AG04449 (cell line): ENCODE results near the gene FHAD1.

ENCODE experiments used
- CTCF ChIA-PET: fragments of 350-600 bp; formaldehyde crosslinking; extraction: SDS; loops from one replicate; lab custom pipeline; 2021; ENCODE audit warnings: antibody characterized with exemption; lab: Yijun Ruan, JAX
- POLR2A ChIA-PET: fragments of 400-600, 350-600 bp; formaldehyde crosslinking; extraction: SDS; loops from one replicate; lab custom pipeline; 2020; ENCODE audit warnings: antibody characterized with exemption, inconsistent platforms; lab: Yijun Ruan, JAX
- DNase-seq: peaks from one replicate; pipeline ENCODE4 v3.0.0-alpha.2; 2010; ENCODE audit warnings: low read depth, low spot score
- H3K4me3 ChIP-seq: 2 replicates; pipeline ENCODE4 v1.5.1; 2011; ENCODE audit warnings: low read depth, mild to moderate bottlenecking, control low read depth, low read length
- TF ChIP-seq, protein P1 (sequence below): IDR thresholded peaks from one replicate; pipeline ENCODE4 v1.5.1; 2011; ENCODE audit warnings: mild to moderate bottlenecking, moderate library complexity, low read length, control low read depth, inconsistent platforms; ENCODE audit not compliant: insufficient read depth; ENCODE audit errors: missing control alignments

Gene FHAD1

DNA sequence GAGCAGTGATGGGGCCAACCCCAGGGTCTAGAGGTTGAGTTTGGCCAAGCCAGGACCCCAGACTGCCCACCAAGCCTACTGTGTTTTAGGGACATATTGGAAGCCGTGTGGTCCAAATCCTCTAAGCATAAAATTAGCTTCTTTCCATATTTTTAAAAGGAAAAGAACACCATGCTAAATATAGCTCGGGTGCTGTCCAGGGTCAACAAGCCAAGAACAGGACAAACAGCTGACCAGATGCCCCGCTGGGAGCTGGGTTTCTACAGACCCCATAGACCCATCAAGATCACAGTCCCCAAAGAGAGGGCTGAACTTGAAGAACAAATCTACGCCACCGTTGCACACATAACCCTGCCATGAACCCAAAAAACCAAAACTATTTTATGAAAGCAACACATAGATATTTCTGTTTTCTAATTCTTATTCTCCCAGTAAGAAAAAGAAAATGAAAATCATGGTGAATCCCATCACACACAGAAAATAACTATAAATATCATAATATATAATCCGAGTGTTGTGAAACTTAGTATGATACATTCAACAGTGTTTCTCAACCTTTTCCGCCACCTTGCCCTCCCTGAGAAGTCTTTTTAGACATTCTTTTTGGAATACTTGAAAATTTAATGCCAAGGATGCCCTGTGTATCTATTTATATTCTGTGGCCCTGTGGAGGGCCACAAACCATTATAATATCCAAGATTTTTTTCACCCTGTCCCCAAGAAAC is 36.2 kb upstream of the FHAD1 start:
- DNase-seq = no peak
- TF ChIP-seq, protein P1, sequence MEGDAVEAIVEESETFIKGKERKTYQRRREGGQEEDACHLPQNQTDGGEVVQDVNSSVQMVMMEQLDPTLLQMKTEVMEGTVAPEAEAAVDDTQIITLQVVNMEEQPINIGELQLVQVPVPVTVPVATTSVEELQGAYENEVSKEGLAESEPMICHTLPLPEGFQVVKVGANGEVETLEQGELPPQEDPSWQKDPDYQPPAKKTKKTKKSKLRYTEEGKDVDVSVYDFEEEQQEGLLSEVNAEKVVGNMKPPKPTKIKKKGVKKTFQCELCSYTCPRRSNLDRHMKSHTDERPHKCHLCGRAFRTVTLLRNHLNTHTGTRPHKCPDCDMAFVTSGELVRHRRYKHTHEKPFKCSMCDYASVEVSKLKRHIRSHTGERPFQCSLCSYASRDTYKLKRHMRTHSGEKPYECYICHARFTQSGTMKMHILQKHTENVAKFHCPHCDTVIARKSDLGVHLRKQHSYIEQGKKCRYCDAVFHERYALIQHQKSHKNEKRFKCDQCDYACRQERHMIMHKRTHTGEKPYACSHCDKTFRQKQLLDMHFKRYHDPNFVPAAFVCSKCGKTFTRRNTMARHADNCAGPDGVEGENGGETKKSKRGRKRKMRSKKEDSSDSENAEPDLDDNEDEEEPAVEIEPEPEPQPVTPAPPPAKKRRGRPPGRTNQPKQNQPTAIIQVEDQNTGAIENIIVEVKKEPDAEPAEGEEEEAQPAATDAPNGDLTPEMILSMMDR = no peak
- no peak overlapping the region for H3K4me3 ChIP-seq
- ChIA-PET CTCF (interaction anchor here (1.4 to 2.1 kb wide), 4 partner anchors 13 to 55 kb away, joined by 3 to 4 read pairs (median 3); no protein-coding TSS in a partner anchor), POLR2A (no interaction called here)

- DNase-seq = no peak
Observed at GRCh38 chr1:15211424-15211823, 35.6 kb upstream of the FHAD1 start.

GRCh38 chr1:15212216-15212953 is 34.6 kb upstream of the FHAD1 start:
- H3K4me3 ChIP-seq = no peak overlapping the region
- POLR2A ChIA-PET = no interaction called here
- DNase-seq = no peak
- TF ChIP-seq, protein P1 = no peak
- CTCF ChIA-PET = interaction anchor here (1.1 to 1.5 kb wide), 3 partner anchors 11 to 84 kb away, joined by 3 to 5 read pairs (median 5); no protein-coding TSS in a partner anchor

More at GRCh38 chr1:15211424-15211823, 35.6 kb upstream of the FHAD1 start:
- CTCF ChIA-PET = interaction anchor here (1.4 to 1.6 kb wide), 2 partner anchors 12 to 43 kb away, joined by 3 read pairs; no protein-coding TSS in a partner anchor
- no peak overlapping the region for H3K4me3 ChIP-seq
- TF ChIP-seq, protein P1 = no peak
- POLR2A ChIA-PET = no interaction called here

DNA sequence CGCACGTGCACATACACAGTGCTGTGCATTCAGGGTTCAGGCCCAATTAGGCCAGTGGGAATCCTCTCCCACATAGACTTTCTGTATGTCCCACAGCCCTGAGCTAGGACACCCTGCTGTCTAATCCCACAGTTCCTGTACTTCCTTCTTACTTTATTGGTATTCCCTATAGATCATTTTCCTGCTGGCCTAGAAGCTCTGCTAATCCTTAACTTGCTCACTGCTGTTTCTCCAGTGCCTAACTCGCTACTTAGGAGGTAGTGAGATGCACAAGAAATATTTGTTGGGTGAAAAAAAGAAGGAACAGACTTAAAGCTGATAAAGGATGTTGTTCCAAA is 34.1 kb upstream of the FHAD1 start:
- ChIA-PET POLR2A (interaction anchor here (0.7 kb wide), 1 partner anchor 9 kb away, joined by 3 read pairs; no protein-coding TSS in a partner anchor), CTCF (interaction anchor here (0.6 to 1.5 kb wide), 4 partner anchors 12 to 84 kb away, joined by 3 to 5 read pairs (median 4); no protein-coding TSS in a partner anchor)
- TF ChIP-seq, protein P1 = no peak
- H3K4me3 ChIP-seq = no peak overlapping the region
- no peak for DNase-seq

DNA sequence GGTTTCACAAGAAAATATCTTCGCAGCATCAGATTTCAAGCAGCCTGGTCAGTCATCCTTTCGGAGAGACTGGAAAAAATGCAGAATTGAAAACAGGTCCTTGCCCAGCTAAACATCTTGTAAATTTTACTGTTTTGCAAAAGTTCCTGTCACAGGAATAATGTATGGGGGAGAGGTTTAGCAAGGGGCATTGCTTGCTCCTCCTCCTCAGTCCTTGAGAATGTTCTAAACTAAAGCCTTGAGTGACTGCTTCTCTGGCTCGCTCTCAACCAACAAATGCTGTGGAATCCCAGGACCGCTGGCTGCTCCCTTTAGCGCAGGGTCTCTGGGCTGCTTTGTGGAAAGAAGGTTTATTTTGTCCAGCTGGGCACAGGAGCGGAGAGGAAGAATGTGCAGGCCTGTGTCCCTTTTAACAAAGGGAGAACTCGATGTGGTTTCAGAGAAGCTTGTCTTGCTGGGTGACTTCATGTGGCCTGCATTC is 33.6 kb upstream of the FHAD1 start:
- H3K4me3 ChIP-seq = no peak overlapping the region
- POLR2A ChIA-PET = interaction anchor here (0.7 kb wide), 1 partner anchor 9 kb away, joined by 3 read pairs; no protein-coding TSS in a partner anchor
- no peak for DNase-seq
- TF ChIP-seq, protein P1 = no peak
- CTCF ChIA-PET = interaction anchor here (0.6 to 1.5 kb wide), 4 partner anchors 13 to 85 kb away, joined by 3 to 5 read pairs (median 4); no protein-coding TSS in a partner anchor
